SHP77 (cell line): ENCODE data around the gene ADAMTS10.
"Not testable (repeated sequence)": the region's sequence is repeated elsewhere in the genome, so short reads cannot be mapped to it uniquely, and the experiment has no call there.

ENCODE experiments used
- DNase-seq, 2 experiments: peaks; one replicate each; lab custom pipeline; 2025; lab: John Stamatoyannopoulos, UW

ADAMTS10 gene

DNA sequence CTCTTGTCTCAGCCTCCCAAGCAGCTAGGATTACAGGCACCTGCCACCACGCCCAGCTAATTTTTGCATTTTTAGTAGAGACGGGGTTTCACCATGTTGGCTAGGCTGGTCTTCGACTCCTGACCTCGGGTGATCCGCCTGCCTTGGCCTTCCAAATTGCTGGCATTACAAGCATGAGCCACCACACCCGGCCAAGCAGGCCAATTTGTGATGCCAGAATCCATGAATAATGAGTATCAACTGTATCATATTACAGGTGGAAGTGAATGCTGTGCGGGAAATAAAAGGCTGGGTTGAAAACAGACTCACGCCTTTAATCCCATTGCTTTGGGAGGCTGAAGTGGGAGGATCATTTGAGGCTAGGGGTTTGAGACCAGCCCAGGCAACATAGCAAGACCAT lies 16.3 kb upstream of the ADAMTS10 start:
- DNase-seq = no peak

GRCh38 chr19:8622886-8623285 lies 12.4 kb upstream of the ADAMTS10 start:
- DNase-seq = not testable (repeated sequence)

GRCh38 chr19:8618751-8619150 lies 8.2 kb upstream of the ADAMTS10 start:
- DNase-seq = no peak

DNA sequence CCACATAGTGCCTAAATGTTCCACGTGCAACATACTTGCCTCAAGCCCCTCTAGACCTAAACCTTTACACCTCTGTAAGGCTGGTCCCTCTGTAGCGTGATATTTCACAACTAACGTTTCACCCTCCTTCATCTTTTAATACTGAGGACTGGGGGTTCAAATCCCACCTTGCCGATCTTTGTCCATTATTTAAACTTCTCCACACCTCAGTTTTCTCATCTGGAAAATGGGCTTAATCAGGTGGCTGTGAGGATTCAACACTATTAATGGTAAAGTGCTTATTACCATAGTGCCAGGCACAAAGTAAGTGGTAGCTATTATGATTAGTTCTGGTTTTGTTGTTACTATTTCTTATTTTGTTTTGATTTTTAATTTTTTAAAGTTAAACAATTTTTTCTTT lies 7.5 kb upstream of the ADAMTS10 start:
- no peak for DNase-seq

GRCh38 chr19:8617325-8617724 lies 6.8 kb upstream of the ADAMTS10 start:
- not testable (repeated sequence) for DNase-seq

- DNase-seq = no peak
These were observed 6.3 kb upstream of the ADAMTS10 start for GRCh38 chr19:8616861-8617260.

DNA sequence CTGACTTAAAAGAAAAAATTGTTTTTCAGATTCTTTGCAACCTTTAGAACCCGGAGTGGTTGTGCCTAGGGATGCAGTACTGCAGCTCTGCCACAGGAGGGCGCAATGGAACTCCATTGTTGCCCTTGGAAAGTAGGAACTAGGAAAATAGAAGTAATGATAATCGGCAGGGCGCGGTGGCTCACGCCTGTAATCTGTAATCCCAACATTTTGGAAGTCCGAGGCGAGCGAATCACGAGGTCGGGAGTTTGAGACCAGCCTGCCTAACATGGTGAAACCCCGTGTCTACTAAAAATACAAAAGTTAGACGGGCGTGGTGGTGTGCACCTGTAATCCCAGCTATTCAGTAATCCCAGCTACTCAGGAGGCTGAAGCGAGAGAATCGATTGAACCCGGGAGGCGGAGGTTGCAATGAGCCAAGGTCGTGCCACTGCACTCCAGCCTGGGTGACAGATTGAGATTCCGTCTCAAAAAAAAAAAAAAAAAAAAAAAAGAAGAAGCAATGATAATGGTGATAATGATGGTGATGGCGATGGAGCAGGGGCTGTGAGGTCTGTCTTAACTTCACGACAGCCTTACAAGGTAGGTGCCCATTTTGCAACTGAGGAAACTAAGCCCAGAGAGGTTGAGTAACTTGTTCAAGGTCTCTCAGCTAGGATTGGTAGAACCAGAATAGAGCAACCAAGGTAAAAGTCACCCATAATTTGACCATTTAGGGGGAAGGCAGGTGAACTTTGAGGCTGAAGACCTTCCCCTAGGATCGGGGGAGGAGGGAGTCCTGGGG lies 5.5 kb upstream of the ADAMTS10 start:
- DNase-seq = peak in 1 of 2 experiments; percentile 32

GRCh38 chr19:8615024-8615423 lies 4.5 kb upstream of the ADAMTS10 start:
- no peak for DNase-seq

DNA sequence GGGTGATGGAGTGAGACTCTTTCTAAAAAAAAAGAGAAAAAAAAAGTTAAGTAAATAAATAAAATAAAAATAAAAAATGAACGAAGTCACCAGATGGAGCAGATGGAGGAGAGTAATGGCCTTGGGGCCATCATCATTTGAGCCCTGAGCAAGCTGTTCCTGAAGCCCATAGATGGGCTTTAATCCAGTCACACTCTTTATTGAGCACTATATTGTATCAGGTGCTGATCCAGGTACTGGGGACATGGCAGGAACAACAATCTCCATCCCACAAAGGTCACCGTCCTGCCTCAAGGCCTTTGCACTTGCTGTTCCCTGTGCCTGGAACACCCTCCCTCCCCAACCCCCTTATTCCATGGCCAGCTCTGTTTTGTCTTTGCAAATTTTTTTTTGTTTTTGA lies 3.9 kb upstream of the ADAMTS10 start:
- no peak for DNase-seq

GRCh38 chr19:8612807-8613171 lies 2.3 kb upstream of the ADAMTS10 start:
- no peak for DNase-seq

DNA sequence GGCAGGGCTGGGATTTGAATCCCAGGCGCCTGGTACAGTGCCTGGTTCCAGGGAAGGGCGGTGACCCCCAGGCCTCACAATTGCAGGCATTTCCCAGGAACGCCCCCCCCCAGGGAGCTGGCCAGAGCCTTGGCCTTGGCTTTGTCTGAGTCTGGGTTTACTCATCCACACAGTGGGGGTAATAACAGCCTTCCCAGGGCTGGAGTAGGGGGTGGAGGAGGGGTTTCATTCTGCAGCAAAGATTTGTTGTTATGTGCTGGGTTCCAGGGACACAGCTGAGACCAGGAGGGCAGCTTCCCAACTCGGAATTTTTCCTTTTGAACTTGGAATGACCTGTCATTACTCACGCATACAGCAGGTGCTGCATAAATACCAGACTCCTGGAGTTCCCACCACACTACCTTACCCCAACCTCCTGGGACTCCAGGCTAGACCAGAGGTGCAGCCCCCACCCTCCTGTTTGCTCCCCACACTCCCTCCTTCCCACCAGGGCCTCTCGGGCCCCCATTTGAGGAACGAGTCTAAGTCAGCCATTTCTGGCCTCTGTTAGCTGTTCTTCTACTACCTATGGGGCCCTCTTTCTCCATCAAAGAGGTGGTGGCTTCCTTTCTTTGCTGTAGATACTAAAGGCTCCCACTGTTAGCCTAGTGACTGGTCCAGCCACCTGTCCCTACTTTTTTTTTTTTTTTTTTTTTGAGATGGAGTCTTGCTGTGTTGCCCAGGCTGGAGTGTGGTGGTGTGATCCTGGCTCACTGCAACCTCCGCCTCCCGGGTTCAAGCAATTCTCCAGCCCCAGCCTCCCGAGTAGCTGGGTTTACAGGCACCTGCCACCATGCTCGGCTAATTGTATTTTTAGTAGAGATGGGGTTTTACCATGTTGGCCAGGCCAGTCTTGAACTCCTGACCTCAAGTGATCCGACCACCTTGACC lies 1.6 kb upstream of the ADAMTS10 start:
- DNase-seq = no peak

DNA sequence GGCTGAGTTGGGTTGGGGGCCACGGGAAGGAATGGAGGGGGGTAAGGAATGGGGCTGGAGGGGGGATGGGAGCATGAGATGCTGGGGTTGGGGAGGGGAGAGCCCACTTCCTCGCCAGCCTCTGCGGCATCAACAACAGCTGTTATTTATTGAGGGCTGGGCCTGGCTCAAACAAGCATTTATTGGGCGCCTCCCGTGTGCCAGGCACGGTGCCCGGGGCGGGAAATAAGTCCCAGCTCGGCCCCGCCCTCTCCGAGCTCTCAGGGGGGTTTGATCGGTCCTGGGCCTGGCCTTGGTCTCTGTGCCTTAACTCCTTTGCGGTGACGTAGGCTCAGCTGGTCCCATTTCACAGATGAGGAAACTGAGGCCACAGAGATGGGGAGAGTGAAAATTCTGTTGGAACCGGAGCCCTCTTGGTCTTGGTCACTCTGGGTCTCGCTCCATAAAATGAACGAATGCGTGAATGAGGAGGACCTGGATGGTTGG lies 919 bp upstream of the ADAMTS10 start:
- DNase-seq = no peak

DNA sequence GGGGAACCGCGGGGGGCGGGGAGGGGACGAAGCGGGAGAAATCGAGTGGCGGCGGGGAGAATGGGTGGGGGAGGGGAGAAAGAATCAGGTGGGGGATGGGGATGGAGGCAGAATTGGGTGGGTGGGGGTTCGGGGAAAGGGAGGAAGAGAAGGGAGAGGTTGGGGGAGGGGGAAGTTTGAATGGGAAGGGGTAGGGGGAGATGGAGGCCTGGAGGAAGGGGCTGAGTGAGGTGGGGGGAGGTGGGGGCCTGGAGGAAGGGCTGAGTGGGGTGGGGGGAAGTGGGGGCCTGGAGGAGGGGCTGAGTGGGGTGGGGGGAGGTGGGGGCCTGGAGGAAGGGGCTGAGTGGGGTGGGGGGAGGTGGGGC lies 403 bp upstream of the ADAMTS10 start:
- DNase-seq = no peak

DNA sequence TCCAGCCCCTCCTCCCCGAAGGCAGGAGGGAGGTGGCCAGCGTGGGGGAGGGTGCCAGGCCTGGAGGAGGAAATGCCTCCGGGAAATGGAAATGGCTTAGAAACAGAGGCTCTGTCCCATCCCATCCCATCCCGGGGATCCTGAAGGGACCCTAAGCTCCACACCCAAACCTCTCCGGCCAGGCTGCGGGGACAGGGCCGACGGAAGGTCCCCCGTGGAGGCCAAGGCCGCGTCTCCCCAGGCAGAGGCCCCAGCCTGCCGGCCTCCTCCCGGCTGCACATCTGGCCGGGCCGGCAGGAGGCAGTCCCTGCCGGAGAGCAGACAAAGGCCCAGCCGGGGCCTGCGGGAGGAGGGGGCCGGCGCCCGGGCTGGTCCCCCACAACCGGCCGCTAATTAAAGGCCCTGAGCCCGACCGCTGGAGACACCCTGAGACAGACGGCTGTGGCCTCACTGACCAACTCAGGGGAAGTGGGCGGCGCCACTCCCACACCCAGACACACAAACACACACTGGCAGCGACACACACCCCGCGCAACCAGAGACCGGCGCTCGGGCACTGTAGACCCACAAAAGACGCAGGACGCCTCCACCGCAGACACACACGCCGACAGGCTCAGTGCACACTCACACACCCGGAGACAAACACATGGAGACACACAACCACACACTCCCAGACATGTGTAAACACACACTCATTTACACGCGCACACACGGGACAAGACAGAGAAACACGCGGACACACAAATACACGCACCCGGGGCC lies 1.1 kb downstream of the ADAMTS10 start:
- DNase-seq = no peak

DNA sequence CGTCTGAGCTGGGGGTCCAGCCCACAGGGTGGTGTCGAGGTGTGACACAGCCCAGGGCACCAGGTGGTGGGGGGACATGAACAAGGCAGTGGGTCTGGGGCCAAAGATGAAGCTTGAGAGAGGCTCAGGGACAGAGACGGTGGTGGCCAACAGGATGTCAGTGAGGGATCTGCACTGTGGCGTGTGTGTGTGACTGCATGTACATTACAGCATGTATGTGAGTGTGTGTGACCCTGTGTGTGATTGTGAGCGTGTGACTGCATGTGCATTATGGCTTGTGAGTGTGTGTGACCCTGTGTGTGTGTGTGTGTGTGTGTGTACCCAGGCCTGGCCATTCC lies 1.6 kb downstream of the ADAMTS10 start:
- no peak for DNase-seq

DNA sequence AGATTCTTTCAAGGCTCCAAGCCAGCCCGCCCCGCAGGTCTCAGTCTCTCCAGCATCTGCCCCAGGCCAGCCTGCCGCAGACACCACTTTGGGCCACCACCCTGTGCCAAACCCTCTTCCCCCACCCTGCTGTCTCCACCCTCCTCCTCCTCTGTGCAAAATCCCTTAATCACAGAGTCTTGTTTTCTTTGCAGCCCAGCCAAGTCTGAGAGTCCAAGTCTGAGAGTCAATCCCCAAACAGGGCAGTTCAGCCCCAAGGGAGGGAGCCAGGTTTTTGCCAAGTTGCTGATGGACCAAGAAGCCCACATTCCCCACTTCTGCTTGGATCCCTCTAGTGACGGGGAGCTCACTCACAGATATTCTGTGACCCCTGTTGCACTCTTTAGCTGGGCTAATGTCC lies 3.1 kb downstream of the ADAMTS10 start:
- no peak for DNase-seq

GRCh38 chr19:8605514-8605913 lies 5.0 kb downstream of the ADAMTS10 start:
- DNase-seq = no peak

- DNase-seq = no peak
These were observed 8.7 kb downstream of the ADAMTS10 start for GRCh38 chr19:8601796-8602195.

DNA sequence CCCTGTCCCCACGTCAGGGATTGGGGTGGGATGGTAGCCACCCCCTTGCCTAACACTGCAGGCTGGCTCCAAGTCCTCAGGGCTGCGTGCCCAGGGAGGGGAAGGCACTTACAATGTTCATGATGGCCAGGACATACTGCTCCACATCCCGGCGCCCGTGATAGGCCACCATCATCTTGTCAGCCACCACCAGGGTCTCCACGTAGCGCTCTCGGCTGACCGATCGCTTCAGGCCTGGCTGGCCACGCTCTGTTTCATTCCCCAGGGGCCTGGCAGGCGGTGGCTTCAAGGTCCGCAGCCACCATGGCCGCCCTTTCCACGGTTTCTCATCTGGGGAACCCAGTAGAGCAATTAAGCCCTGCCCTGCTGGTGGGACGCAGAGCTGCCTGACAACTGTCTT lies 9.7 kb downstream of the ADAMTS10 start:
- DNase-seq = no peak

GRCh38 chr19:8600064-8600463 lies 10.5 kb downstream of the ADAMTS10 start:
- no peak for DNase-seq

GRCh38 chr19:8596168-8596567 lies 14.3 kb downstream of the ADAMTS10 start:
- DNase-seq = no peak

GRCh38 chr19:8595651-8596050 lies 14.9 kb downstream of the ADAMTS10 start:
- no peak for DNase-seq

GRCh38 chr19:8593931-8594330 lies 16.6 kb downstream of the ADAMTS10 start:
- DNase-seq = no peak
